Tibial nerve (tissue), 4 donors: ENCODE data around the gene PEX6.
"Not testable (repeated sequence)": the region's sequence is repeated elsewhere in the genome, so short reads cannot be mapped to it uniquely, and the experiment has no call there.

Experiments
- EP300 ChIP-seq, 2 donors: sonication (generic); formaldehyde crosslinking; IDR thresholded peaks; one replicate each; pipeline ENCODE4 v1.6.1; 2017; ENCODE audit warnings: antibody characterized with exemption in 2 of 2, mild to moderate bottlenecking in 1 of 2
- POLR2A ChIP-seq, 2 donors: fragments of 450-650 bp; IDR thresholded peaks; one replicate each; pipeline ENCODE4 v1.6.1; 2017; ENCODE audit warnings: antibody characterized with exemption in 2 of 2, mild to moderate bottlenecking in 2 of 2, moderate library complexity in 2 of 2
- TF ChIP-seq, protein P1 (sequence below), 5 experiments: fragments of 200-600 bp in 3 of 5; fragments of 450-650 bp in 2 of 5; sonication (generic) in 3 of 5; IDR thresholded peaks; one replicate each; pipeline ENCODE4 v1.5.1; 2016 to 2019; ENCODE audit warnings: antibody characterized with exemption in 5 of 5, mild to moderate bottlenecking in 3 of 5, moderate library complexity in 2 of 5

- TF ChIP-seq, protein P1, sequence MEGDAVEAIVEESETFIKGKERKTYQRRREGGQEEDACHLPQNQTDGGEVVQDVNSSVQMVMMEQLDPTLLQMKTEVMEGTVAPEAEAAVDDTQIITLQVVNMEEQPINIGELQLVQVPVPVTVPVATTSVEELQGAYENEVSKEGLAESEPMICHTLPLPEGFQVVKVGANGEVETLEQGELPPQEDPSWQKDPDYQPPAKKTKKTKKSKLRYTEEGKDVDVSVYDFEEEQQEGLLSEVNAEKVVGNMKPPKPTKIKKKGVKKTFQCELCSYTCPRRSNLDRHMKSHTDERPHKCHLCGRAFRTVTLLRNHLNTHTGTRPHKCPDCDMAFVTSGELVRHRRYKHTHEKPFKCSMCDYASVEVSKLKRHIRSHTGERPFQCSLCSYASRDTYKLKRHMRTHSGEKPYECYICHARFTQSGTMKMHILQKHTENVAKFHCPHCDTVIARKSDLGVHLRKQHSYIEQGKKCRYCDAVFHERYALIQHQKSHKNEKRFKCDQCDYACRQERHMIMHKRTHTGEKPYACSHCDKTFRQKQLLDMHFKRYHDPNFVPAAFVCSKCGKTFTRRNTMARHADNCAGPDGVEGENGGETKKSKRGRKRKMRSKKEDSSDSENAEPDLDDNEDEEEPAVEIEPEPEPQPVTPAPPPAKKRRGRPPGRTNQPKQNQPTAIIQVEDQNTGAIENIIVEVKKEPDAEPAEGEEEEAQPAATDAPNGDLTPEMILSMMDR (IDR thresholded peaks at IDR 0.05), result not testable (repeated sequence)
- TF ChIP-seq POLR2A, EP300 (IDR thresholded peaks at IDR 0.05): not testable (repeated sequence)
These were observed 19.2 kb upstream of the PEX6 start for GRCh38 chr6:42998205-42998604.
